GM19463 (cell line): ENCODE results near the gene ZDHHC1.
"Not testable (repeated sequence)": the region's sequence is repeated elsewhere in the genome, so short reads cannot be mapped to it uniquely, and the experiment has no call there.

ENCODE experiments used
- ATAC-seq: cut with Tn5 transposase; IDR thresholded peaks from one replicate; pipeline ENCODE4 v1.9.1; 2021; ENCODE audit warnings: mild to moderate bottlenecking, moderate library complexity; ENCODE audit not compliant: unreplicated experiment

The ZDHHC1 gene

GRCh38 chr16:67395105-67395457 lies 21.2 kb downstream of the ZDHHC1 start:
- ATAC-seq: no peak

- no peak for ATAC-seq
Measured at GRCh38 chr16:67394155-67395104, 21.8 kb downstream of the ZDHHC1 start.

- no peak for ATAC-seq
Measured at GRCh38 chr16:67393788-67394154, 22.5 kb downstream of the ZDHHC1 start.

- no peak for ATAC-seq
Measured at GRCh38 chr16:67393111-67393787, 23.0 kb downstream of the ZDHHC1 start, which contains the start of gene TPPP3. TPPP3 (minus strand) TSS chr16:67393498; CDS start chr16:67391111, 2,387 bp downstream.

GRCh38 chr16:67392301-67393059 lies 23.8 kb downstream of the ZDHHC1 start:
- ATAC-seq: no peak

- no peak for ATAC-seq
Measured at GRCh38 chr16:67391424-67392300, 24.6 kb downstream of the ZDHHC1 start.

- no peak for ATAC-seq
Measured at GRCh38 chr16:67390816-67391423, 25.4 kb downstream of the ZDHHC1 start.

- no peak for ATAC-seq
Measured at GRCh38 chr16:67389911-67390815, 26.1 kb downstream of the ZDHHC1 start.

- no peak for ATAC-seq
Measured at GRCh38 chr16:67388591-67388990, 27.7 kb downstream of the ZDHHC1 start.

- ATAC-seq: no peak
Measured at GRCh38 chr16:67388191-67388590, 28.1 kb downstream of the ZDHHC1 start.

GRCh38 chr16:67387479-67388079 lies 28.7 kb downstream of the ZDHHC1 start:
- no peak for ATAC-seq

- no peak for ATAC-seq
Measured at GRCh38 chr16:67386861-67387455, 29.3 kb downstream of the ZDHHC1 start.

GRCh38 chr16:67384778-67385510 lies 31.3 kb downstream of the ZDHHC1 start:
- ATAC-seq: no peak

- ATAC-seq: no peak
Measured at GRCh38 chr16:67383284-67383683, 33.0 kb downstream of the ZDHHC1 start.

GRCh38 chr16:67378642-67379041 lies 37.6 kb downstream of the ZDHHC1 start:
- no peak for ATAC-seq

GRCh38 chr16:67376012-67376411 lies 40.3 kb downstream of the ZDHHC1 start:
- ATAC-seq: not testable (repeated sequence)

- ATAC-seq: no peak
Measured at GRCh38 chr16:67372664-67373063, 43.6 kb downstream of the ZDHHC1 start.
